Activated T-helper 1 cell treated with anti-CD3 and anti-CD28 coated beads, Interleukin-2, amount 50 U/mL, for 16 hours (primary cell): ENCODE measurements around the gene CNIH3.

Experiments used
- DNase-seq, 2 donors: peaks; one replicate each; pipeline ENCODE4 v3.0.0-alpha.2; 2020; ENCODE audit warnings: low read depth in 1 of 2, low spot score in 1 of 2

CNIH3 gene

GRCh38 chr1:224640587-224640986 is 24.5 kb downstream of the CNIH3 start:
- DNase-seq, result no peak

GRCh38 chr1:224641030-224641429 is 24.9 kb downstream of the CNIH3 start:
- no peak for DNase-seq

DNA sequence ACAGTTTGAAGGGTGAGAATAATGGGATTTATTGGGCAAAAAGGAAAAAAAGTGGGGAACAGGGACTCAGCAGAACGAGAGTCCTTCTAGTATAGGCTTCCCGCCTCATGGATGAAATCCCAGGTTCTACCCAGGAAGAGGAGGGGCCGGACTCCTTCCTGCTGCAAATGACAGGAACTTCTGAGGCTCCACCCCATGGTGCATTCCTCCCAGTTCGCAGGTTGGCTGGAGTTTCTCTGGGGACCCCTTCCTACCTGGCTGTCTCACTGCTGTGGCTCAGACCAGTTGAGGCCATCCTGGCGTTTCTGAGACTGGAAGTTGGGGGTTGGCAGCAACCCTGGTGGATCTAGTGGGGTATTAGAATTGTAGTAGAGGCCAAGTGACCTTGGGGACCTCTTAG is 27.5 kb downstream of the CNIH3 start:
- DNase-seq, result no peak

DNA sequence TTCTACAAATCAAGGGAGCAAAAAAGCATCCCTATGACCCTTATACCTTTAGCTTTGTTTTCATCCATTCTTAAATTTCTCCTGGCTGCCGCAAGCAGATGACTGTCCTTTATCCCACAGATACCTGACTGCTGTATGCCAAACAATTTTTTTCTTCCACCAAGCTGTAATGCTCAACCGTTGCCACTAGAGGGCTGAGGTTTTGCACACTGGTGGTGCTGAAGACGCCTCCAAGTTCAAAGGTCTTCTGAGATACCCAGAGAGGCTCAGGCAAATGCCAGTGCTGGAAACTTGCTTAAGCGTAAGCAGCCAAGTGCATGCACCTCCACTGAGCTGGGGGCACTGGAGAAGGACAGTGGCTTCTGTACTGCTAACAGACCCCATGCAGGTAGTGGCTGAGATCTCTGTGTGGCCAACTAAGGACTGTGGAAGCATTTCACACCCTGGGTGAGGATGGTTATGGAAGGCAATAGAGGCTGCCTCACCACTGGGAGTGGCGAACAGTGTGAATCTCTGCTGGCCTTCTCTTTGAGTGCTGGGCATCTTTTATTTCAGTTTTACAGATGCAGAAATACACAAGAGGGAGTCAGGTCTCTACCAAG is 28.5 kb downstream of the CNIH3 start:
- peak; percentile 20 to 32 for DNase-seq

GRCh38 chr1:224647449-224647848 is 31.3 kb downstream of the CNIH3 start:
- DNase-seq, result no peak

DNA sequence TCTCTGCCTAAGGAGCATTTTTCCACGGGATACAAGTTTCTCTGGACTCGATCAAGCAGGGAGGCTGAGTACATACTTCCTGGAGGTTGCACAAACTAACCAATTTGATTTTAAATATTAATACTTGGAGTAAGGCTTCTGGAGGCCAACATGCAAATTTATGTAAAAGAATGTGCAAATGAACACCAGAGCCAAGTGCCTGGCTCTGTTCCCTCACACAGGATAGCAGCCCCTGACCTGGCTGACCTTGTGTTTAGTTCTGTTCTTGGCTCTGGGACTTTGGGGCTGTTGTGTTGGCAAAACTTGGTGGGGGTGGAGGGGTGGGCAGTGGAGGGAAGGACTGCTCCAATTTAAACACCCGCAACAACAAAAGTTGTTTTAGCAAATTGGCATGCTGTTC is 34.2 kb downstream of the CNIH3 start:
- no peak for DNase-seq

GRCh38 chr1:224651188-224651587 is 35.1 kb downstream of the CNIH3 start:
- DNase-seq, result no peak

GRCh38 chr1:224656392-224656791 is 40.3 kb downstream of the CNIH3 start:
- DNase-seq, result no peak

DNA sequence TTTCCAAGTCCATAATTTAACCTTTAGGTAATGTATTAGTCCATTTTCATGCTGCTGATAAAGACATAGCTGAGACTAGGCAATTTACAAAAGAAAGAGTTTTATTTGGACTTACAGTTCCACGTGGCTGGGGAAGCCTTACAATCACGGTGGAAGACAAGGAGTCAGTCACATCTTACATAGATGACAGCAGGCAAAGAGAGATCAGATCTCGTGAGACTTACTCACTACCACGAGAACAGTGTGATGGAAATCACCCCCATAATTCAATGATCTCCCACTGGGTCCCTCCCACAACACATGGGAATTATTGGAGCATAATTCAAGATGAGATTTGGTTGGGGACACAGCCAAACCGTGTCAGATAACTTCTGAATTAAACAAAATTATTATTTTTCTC is 44.0 kb downstream of the CNIH3 start:
- no peak for DNase-seq

- no peak for DNase-seq
Measured at GRCh38 chr1:224662870-224663269, 46.8 kb downstream of the CNIH3 start.

GRCh38 chr1:224665016-224665415 is 48.9 kb downstream of the CNIH3 start:
- DNase-seq, result no peak

GRCh38 chr1:224666078-224666477 is 50.0 kb downstream of the CNIH3 start:
- DNase-seq, result no peak

GRCh38 chr1:224666913-224667312 is 50.8 kb downstream of the CNIH3 start:
- DNase-seq, result no peak

DNA sequence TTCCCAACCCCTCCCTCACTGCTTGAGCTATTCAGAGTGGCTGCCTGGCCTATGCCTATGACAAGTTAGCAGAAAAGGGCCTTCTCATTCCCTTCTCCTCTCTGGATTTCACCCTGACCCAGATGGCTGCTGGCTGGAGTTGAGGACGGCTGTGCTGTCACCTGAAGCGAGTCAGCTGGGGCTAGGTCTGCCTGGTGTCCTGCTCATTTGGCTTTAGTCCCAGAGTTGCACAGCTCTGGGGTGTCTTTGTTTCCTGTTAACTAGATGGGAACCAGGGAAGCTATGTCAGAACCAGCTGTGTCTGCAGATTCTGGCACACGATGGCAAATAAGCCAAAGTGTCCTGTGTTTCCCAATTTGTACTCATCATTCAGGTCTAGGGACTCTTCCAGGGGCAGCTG is 52.9 kb downstream of the CNIH3 start:
- no peak for DNase-seq

- no peak for DNase-seq
Measured at GRCh38 chr1:224669403-224669802, 53.3 kb downstream of the CNIH3 start.

GRCh38 chr1:224670506-224670905 is 54.4 kb downstream of the CNIH3 start:
- no peak for DNase-seq

DNA sequence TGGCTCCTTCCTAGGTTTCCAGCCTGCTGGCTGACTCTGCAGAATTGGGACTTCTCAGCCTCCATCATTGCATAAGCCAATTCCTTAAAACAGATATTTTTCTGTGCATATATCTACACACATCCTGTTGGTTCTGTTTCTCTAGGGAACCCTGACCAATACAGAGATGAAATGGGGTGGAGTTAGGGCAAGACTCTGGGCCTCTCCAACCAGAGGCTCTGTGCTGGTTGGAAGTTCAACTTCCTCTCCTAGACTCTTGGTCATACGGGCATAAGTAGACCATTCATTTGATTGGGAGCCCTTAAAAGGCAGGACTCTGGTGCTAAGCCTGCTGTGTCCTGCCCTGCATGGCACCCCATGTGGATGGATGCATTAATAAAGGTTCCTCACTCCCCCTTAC is 55.0 kb downstream of the CNIH3 start:
- DNase-seq, result no peak

- no peak for DNase-seq
Measured at GRCh38 chr1:224673141-224673540, 57.0 kb downstream of the CNIH3 start.

GRCh38 chr1:224675590-224675989 is 59.5 kb downstream of the CNIH3 start:
- no peak for DNase-seq

DNA sequence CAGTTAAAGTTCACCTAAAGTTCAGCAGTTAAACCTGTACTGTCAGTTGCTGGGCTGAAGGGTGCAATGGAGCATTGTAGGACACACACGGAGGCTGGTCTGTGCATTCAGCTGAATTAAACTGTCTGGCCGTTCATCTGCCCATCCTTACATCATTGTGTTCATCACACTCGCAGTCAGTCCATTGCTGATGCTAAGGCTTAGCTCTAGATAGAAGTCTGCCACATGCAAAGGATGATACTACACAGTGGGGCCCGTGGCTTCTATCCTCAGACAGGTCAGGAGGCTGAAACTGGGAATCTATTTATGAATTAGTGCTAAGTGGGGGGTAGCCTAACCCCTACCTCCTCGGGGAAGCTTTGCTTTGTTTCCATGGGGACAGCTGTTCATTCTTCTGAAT is 60.4 kb downstream of the CNIH3 start:
- DNase-seq, result no peak

DNA sequence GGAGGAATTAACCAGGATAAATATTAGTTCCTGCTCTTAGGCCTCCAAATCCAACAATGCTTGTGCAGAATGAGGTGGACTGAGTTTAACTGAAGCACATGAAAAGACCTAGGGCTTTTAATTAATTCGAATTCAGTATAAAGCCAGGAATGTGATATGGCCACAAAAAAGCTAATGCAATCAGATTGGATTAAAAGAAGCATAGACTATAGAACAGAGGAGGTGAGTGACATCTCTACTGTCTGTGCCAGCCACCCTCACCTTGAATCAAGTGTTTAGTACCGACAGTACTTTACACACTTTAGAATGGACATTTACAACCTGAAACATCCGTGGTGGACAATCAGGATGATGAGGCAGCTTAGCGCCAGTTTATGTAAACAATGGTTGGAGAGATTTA is 62.1 kb downstream of the CNIH3 start:
- no peak for DNase-seq

- no peak for DNase-seq
Measured at GRCh38 chr1:224679606-224680005, 63.5 kb downstream of the CNIH3 start.

GRCh38 chr1:224681816-224682215 is 65.7 kb downstream of the CNIH3 start:
- no peak for DNase-seq

DNA sequence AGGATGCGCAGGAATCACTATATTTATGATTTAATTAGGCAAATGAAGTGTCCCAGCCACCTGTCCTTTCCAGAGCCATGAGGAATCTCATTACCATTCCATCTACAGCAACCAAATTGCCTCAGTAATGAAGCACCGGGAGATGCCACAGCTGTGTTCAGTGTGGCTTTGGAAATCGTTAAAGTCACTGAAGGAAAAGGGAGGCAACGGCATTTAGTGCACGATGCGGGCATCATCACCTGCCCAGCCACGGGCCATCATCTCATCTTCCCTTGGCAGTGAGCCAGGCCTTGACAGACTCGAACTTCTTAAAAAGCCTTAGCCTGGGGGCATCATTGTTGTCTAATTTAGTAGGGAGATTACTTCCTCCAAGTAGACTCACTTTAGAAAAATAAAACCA is 67.8 kb downstream of the CNIH3 start:
- DNase-seq, result no peak
